ENCODE data around the gene APLN. TPM values are rescaled to one million over a fixed set of nuclear protein-coding genes. Genes with fewer than 3 reads are reported as not detected.

The APLN gene
- total RNA-seq, 3 donors from 2014 or later: 0.29 to 0.43 (median 0.41) TPM

DNA sequence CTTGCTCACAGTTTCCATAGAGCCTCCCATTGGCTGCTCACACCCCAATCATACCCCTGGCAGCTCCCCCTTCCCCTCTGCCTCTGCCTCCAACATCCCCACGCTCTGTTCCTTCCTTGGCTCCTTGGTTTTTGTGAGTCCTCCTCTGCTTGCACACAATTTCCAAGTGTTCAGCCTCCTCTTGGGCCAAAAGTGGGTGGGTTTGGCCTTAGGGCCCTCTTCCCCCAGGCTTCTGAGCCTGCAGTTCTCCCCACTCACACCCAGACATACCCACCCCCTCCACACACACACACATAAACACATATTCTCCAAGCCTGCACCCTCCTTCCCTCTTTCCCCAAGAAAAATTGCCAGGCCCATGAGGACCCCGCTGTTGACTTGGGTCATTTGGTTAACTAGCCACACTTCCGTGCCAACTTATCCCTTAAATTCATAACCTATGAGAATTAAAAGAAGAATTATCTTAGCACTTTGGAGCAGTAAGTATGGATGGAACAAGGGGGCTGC is 4.5 kb downstream of the APLN start:
- DNase-seq (no peak), ATAC-seq (no peak)
- Histone ChIP-seq H3K4me1 (ENCODE audit: low read depth) (no peaks in the 10 kb centered on the region), H3K36me3 (ENCODE audit: low read depth) (no peaks in the 10 kb centered on the region), H3K4me3 (no peak overlapping the region), H3K9me3 (no peaks in the 10 kb centered on the region)
- no peak for TF ChIP-seq CTCF (IDR thresholded peaks at IDR 0.05)
- intact Hi-C loops (cut with DNase I, micrococcal nuclease): no loop called here

DNA sequence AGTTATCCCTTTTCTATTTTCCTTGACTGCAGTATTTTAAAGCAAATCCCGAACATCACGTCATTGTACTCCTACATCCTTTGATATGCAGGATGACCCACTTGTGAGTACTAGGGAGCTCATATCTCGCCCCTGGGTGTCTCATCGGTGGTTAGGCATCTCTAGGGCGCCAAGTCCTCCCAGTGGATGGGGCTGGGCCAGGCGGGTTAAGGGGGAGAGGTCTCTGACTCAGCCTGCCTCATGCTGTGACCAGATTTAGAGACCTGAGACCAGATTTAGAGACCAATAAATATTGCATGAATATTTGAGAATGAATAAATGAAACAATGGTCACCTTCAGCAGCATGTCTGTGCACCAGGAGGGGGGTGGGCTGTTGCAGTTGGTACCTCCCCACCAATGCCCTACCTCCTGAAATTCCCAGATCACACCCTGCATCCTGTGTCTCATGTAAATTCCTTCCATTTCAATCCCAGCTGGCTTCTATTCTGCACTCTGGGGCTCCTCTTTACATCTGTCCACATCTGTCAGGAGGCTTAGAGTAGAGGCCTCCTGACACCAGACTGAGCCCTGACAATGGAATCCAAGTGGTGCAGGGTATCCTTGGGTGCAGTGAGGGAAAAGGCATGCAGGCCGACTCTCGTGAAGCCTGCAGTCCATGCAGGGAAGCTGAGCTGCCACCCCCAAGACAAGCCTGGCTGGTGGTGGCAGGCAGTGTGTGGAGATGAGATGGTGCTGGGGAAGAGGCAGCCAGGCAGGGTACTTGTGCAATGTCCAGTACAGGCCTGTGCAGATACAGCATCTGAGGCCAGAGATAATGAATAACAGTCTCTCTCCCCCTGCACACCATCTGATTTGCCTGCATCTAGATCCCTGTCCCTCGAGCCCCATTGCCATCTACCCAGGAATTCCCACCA is 5.2 kb downstream of the APLN start:
- Histone ChIP-seq H3K9me3 (no peaks in the 10 kb centered on the region), H3K4me3 (no peak overlapping the region), H3K36me3 (ENCODE audit: low read depth) (no peaks in the 10 kb centered on the region), H3K4me1 (ENCODE audit: low read depth) (no peaks in the 10 kb centered on the region)
- intact Hi-C loops (cut with DNase I, micrococcal nuclease): no loop called here
- ATAC-seq: no peak
- no peak for DNase-seq
- TF ChIP-seq CTCF (IDR thresholded peaks at IDR 0.05): no peak

DNA sequence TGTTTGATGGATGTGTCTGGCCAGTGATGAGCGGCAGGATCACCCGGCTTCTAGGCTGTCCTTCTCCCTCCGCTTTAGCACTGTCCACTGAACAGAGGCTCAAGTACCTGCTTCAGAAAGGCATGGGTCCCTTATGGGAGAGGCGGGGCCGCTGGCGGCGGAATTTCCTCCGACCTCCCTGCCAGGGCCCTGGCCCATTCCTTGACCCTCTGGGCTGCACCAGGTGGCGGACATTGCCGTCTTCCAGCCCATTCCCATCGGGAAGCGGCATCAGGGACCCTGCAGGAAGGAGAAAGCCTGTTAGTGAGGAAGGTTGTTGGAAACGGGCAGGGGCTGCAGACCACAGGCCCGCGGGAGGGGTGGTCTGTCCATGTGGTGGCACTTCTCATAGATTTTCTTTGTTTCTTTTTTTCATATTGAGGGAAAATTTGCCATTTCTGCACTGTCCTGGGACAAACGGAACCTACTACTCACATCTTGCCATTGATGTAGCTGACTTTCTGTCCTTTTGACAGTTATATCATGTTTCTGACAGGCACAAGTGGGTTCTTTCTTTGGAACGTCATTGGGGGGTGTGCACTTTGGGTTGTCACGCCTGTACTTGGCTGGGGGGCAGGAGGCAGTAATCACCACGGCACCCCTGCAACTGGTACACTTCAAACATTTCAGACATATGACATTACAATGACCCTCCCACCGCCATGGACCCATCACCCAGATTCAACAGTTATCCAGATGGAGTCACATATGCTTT is 6.1 kb downstream of the APLN start:
- TF ChIP-seq CTCF (IDR thresholded peaks at IDR 0.05): no peak
- ATAC-seq (no peak), DNase-seq (no peak)
- H3K4me1 ChIP-seq (ENCODE audit: low read depth): no peaks in the 10 kb centered on the region
- H3K4me3 ChIP-seq: no peak overlapping the region
- no peaks in the 10 kb centered on the region for H3K36me3 ChIP-seq (ENCODE audit: low read depth)
- intact Hi-C loops (cut with DNase I, micrococcal nuclease): no loop called here
- no peaks in the 10 kb centered on the region for H3K9me3 ChIP-seq

DNA sequence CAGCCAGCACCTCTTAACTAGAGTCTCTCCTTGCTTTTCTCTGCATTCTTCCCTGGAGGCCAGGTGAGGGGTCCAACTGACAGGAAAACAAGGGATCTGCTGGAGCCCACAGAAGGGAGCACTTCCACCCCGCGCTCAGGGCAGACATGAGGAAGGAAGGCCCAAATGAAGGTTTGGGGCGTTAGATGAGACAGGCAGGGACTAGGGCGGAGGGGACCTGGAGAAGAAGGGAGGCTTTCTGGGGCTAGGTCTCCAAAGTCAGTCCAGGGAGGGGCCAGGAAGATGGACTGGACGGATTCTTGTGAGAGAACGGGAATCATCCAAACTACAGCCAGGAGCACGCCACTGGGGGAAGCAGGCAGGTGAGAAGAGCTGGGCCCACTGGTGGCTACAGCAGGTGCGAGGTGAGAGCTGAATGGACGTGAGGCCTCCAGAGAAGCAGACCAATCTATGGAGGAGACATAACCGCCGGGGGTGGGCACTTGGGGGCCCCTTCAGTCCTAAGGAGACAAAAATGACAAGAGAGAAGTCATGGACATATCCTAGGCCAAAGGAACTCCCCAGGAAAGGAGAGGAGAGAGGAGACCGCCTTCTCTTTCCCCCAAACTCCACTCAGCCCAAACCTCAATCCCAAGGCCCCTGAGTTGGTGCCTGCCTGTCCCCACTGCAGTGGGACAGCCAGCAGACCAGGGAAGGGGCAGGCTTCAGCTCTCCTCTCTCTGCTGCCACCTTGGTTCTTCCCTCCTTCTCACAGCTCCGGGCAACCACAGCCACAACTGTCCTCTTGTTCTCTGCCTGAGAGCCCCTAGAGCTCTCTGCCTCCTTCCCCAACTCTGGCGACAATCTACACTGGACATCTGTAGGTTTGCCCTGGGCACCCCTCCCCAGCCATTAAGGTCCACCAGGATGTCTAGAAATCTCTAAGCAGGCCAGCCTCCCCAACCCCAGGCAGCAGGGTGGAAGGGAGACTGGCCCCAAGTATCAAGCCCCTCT is 7.0 kb downstream of the APLN start:
- ATAC-seq (no peak), DNase-seq (no peak)

More for the DNA sequence above, 7.0 kb downstream of the APLN start:
- Histone ChIP-seq H3K4me3 (no peak overlapping the region), H3K9me3 (no peaks in the 10 kb centered on the region), H3K4me1 (ENCODE audit: low read depth) (no peaks in the 10 kb centered on the region), H3K36me3 (ENCODE audit: low read depth) (no peaks in the 10 kb centered on the region)
- no peak for TF ChIP-seq CTCF (IDR thresholded peaks at IDR 0.05)
- intact Hi-C loops (cut with DNase I, micrococcal nuclease): no loop called here
